IPS DF 4.7 (cell line): ENCODE measurements around the gene SETMAR.

Experiments used
- DNase-seq: peaks from one replicate; pipeline ENCODE4 v3.0.0-alpha.2; 2013; ENCODE audit warnings: low spot score; ENCODE audit errors: extremely low read depth

Gene SETMAR

GRCh38 chr3:4351164-4351855 is 48.1 kb downstream of the SETMAR start:
- no peak for DNase-seq

- no peak for DNase-seq
Measured at GRCh38 chr3:4351872-4352271, 48.7 kb downstream of the SETMAR start.

- no peak for DNase-seq
Measured at GRCh38 chr3:4355401-4356219, 52.4 kb downstream of the SETMAR start.

GRCh38 chr3:4356220-4356540 is 53.0 kb downstream of the SETMAR start:
- DNase-seq, result no peak

DNA sequence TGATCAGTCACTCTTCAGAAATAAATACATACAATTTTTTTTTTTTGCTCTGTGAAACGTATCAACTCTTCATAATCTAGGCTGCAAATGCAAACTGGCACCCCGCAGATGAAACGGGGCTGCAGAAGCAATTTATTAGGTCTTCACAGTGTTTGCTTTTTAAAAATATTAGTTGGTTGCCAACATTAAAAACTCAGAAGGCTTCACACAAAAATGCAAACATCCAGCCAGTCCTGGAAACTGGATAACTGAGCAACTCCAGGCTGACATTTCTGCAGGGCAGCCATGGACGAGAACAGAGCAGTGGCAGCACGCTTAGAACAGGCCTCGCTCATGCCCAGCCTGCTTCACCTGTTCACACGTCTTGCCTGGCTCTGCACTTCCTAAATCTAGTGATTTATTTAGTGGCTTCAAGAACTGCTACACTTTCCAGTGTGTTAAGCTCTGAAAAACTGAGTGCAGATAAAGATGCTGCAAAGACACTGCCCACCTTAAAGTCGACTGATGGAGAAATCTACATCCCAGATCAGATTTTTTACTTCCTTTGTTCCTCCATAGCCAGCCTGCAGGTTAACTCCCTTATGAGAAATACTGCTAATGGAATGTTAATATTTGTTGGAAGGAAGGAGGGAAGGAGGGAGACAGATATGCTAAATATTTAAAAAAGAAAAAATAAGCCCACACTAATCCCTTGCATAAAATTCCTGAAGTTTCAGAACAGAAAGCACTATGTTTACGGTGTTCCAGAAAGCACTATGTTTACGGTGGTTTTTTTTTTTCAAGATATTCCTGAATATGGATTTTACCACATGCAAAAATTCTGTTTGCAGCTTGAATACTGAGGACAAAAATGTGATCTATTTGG is 53.6 kb downstream of the SETMAR start:
- no peak for DNase-seq

DNA sequence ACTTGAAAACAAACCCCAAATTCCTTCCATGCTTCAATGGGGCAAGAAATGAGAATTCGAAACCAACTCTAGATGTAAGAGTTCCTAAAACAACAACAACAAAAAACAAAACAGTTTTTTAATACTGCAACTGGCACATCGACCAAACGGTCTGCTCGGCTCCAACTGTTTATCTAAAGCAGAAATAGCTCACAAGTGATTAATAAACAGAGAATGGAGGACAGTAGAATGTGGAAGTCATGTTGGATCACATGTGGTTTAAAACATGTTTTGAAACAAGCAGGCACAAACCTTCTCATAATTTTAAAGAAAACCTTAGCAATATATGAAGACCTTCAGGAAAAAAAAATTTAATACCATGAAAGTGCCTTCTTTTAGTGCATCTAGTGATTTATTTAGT is 55.1 kb downstream of the SETMAR start:
- no peak for DNase-seq

- no peak for DNase-seq
Measured at GRCh38 chr3:4359805-4360502, 56.8 kb downstream of the SETMAR start.

DNA sequence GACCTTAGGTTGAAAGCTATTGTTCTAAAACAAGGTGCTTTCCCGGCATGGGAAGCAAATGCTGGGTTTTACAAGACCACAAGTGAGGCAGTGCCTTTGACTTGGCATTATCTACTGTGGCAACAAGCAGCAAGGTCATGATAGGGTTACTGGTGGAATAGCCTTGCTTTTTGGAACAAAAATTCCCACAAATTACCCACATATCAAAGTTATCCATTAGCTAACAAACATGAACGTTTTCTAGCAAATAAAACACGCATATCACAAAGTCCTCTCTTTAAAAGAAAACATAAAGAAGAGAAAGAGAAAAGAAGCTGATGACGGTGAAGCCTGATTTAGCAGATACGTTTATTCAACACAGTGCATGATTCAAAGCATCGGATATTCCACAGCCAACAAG is 57.6 kb downstream of the SETMAR start:
- DNase-seq, result no peak

- no peak for DNase-seq
Measured at GRCh38 chr3:4362523-4362922, 59.4 kb downstream of the SETMAR start.
